K562 (cell line): ENCODE data around the gene CDC20. TPM values are rescaled to one million over a fixed set of nuclear protein-coding genes. Genes with fewer than 3 reads are reported as not detected.

Experiments
- ARID2 ChIP-seq: fragments of 450-650 bp; IDR thresholded peaks from 2 replicates; pipeline ENCODE4 v1.6.1; 2017; ENCODE audit warnings: antibody characterized with exemption, mild to moderate bottlenecking
- HNRNPH1 ChIP-seq: fragments of 200-400 bp; formaldehyde crosslinking; optimal IDR thresholded peaks from 2 replicates; pipeline ENCODE3; 2017; ENCODE audit warnings: low read depth, mild to moderate bottlenecking, low read length, moderate library complexity
- MTA1 ChIP-seq: fragments of 450-650 bp; IDR thresholded peaks from 2 replicates; pipeline ENCODE4 v1.6.1; 2017; ENCODE audit warnings: borderline replicate concordance
- NR4A1 ChIP-seq, 2 experiments: fragments of 250-450 bp in 1 of 2; fragments of 450-650 bp in 1 of 2; sonication (Bioruptor Pico) in 1 of 2; IDR thresholded peaks; 2 replicates each; pipeline versions ENCODE4 v1.4.0 to v1.6.1; 2016 to 2020; ENCODE audit warnings: mild to moderate bottlenecking in 2 of 2, missing compliant biosample characterization in 1 of 2, missing genetic modification characterization in 1 of 2, moderate library complexity in 1 of 2
- PHF8 ChIP-seq: fragments of 200-600 bp; sonication (generic); IDR thresholded peaks from 2 replicates; pipeline ENCODE4 v1.6.1; 2012; ENCODE audit warnings: mixed run types, mild to moderate bottlenecking, inconsistent platforms, low read length, moderate library complexity, borderline replicate concordance
- TEAD1 ChIP-seq, 2 experiments: fragments of 450-650 bp in 1 of 2; sonication (generic) in 1 of 2; formaldehyde crosslinking; IDR thresholded peaks; 2 replicates each; pipeline versions ENCODE4 v1.4.0 to v1.8.0; 2020 to 2022; ENCODE audit warnings: mild to moderate bottlenecking in 2 of 2, missing genetic modification reagents in 1 of 2
- THRAP3 ChIP-seq: fragments of 450-650 bp; IDR thresholded peaks from 2 replicates; pipeline ENCODE4 v1.6.1; 2016; ENCODE audit warnings: mild to moderate bottlenecking, inconsistent platforms, borderline replicate concordance
- ZEB2 ChIP-seq: fragments of 450-650 bp; IDR thresholded peaks from 2 replicates; pipeline ENCODE4 v1.6.1; 2016
- ZNF140 ChIP-seq: fragments of 250-450 bp; sonication (Bioruptor Pico); IDR thresholded peaks from 2 replicates; pipeline ENCODE4 v1.8.0; 2021; ENCODE audit warnings: moderate library complexity, mild to moderate bottlenecking, inconsistent platforms
- ZNF165 ChIP-seq: fragments of 250-450 bp; sonication (Bioruptor Pico); IDR thresholded peaks from 2 replicates; pipeline ENCODE4 v1.4.0; 2020; ENCODE audit warnings: borderline replicate concordance
- ZZZ3 ChIP-seq: fragments of 450-650 bp; IDR thresholded peaks from 2 replicates; pipeline ENCODE4 v1.6.1; 2016; ENCODE audit warnings: antibody characterized with exemption, mild to moderate bottlenecking, moderate library complexity
- polyA plus RNA-seq, 8 experiments: library from polyadenylated mRNA; depleted of rRNA in 4 of 8; stranded (reverse) in 5 of 8; unstranded in 3 of 8; fragments of >200 nt; fragmentation: Nextera tagmentation in 2 of 8; fragmentation: Illumina TruSeq in 1 of 8; extraction: Ambion mirVana in 2 of 8; extraction: Trizol in 1 of 8; gene quantifications; 2 replicates each; pipeline versions ENCODE4 v1.2.1 to v1.2.3, GENCODE V29; 2011 to 2014; ENCODE audit warnings: inconsistent platforms in 1 of 8, missing spikeins in 1 of 8
- total RNA-seq, 7 experiments: library from RNA; depleted of rRNA in 6 of 7; stranded (reverse); fragments of >200 nt in 6 of 7; fragmentation: Illumina TruSeq in 2 of 7; extraction: Trizol in 2 of 7; gene quantifications; 2 replicates each; pipeline versions ENCODE4 v1.2.1 to v1.2.3, GENCODE V29; 2011 to 2021; ENCODE audit warnings: low replicate concordance in 1 of 7
- TF ChIP-seq, protein P1 (sequence below): fragments of 450-650 bp; IDR thresholded peaks from 2 replicates; pipeline ENCODE4 v1.6.1; 2014; ENCODE audit warnings: low read depth, mild to moderate bottlenecking, moderate library complexity, borderline replicate concordance
- TF ChIP-seq, protein P2 (sequence below), 2 experiments: fragments of 450-650 bp; IDR thresholded peaks; 2 replicates each; pipeline ENCODE4 v1.6.1; 2018; ENCODE audit warnings: mild to moderate bottlenecking in 2 of 2, low read depth in 1 of 2; ENCODE audit not compliant: partially characterized antibody in 2 of 2
- TF ChIP-seq, protein P3 (sequence below): fragments of 250-450 bp; sonication (Bioruptor Pico); IDR thresholded peaks from 2 replicates; pipeline ENCODE4 v1.8.0; 2021; ENCODE audit warnings: moderate library complexity, mild to moderate bottlenecking, inconsistent platforms
- TF ChIP-seq, protein P4 (sequence below), 2 experiments: IDR thresholded peaks; 2 replicates each; pipeline ENCODE4 v1.6.1; 2011; ENCODE audit warnings: borderline replicate concordance in 1 of 2, control low read depth in 1 of 2, low read depth in 1 of 2, low read length in 1 of 2, mild to moderate bottlenecking in 1 of 2, mixed read lengths in 1 of 2, moderate library complexity in 1 of 2; ENCODE audit not compliant: insufficient read depth in 1 of 2, insufficient read length in 1 of 2, poor library complexity in 1 of 2, severe bottlenecking in 1 of 2; ENCODE audit errors: extremely low read depth in 1 of 2

Gene CDC20
- total and polyA plus RNA-seq, 9 of the 15 experiments (the other 6 are each of a cell fraction or from before 2014, with no cell fraction given) = 45.2 to 224 (median 121) TPM

DNA sequence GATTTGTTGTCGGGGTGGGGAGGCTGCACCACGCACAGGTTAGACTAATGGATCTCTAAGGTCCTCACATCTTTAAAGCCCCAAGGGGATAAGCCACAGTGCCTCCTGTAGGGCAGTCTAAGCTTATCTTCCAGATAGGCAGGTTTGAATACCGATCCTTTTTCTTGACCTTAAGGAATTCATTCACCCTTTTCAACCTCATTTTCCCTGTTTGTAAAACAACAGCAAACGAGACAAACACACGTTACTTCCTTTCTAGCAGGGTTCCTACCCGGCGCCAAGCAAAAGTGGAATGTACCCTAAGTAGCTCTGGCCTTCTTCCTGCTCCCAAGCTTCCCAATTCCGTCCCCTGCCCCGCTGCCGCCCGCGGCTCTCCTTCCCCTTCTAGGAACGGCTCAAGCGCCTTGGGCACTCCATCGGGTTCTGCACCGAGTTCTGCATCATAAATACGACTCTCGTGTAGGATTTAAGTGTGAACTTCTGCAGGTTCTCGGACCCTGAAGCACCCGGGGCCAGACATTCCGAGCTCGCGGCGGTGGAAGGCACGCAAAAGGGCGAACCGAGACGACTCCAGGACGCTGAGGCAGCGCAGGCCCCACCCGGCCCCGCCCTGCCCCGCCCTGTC lies 548 bp upstream of the CDC20 start (continued):
- TF ChIP-seq, protein P1, sequence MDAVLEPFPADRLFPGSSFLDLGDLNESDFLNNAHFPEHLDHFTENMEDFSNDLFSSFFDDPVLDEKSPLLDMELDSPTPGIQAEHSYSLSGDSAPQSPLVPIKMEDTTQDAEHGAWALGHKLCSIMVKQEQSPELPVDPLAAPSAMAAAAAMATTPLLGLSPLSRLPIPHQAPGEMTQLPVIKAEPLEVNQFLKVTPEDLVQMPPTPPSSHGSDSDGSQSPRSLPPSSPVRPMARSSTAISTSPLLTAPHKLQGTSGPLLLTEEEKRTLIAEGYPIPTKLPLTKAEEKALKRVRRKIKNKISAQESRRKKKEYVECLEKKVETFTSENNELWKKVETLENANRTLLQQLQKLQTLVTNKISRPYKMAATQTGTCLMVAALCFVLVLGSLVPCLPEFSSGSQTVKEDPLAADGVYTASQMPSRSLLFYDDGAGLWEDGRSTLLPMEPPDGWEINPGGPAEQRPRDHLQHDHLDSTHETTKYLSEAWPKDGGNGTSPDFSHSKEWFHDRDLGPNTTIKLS = no peak
- TF ChIP-seq THRAP3 = no peak
- no peak for TF ChIP-seq ZZZ3
- TF ChIP-seq NR4A1 (CRISPR knock-in tag; IDR thresholded peaks at IDR 0.05) = no peak
- 0 out of 2 replicates have a peak, but pooled peaks have one; percentile 30 for TF ChIP-seq NR4A1 (tag; IDR thresholded peaks at IDR 0.05)
- no peak for TF ChIP-seq ZNF165 (CRISPR knock-in tag)
- peak; percentile 84 for TF ChIP-seq PHF8
- peak; percentile 67; the same call in 1 of the 2 replicates for TF ChIP-seq ZEB2
- peak in 1 of 2 experiments; percentile 85; a peak in 3 of 4 replicates for TF ChIP-seq TEAD1 (CRISPR knock-in tag; IDR thresholded peaks at IDR 0.05)
- TF ChIP-seq MTA1 = 0 out of 2 replicates have a peak, but pooled peaks have one; percentile 60
- no peak for TF ChIP-seq HNRNPH1
- TF ChIP-seq ARID2 = peak; percentile 33; the same call in 1 of the 2 replicates
- TF ChIP-seq, protein P2, sequence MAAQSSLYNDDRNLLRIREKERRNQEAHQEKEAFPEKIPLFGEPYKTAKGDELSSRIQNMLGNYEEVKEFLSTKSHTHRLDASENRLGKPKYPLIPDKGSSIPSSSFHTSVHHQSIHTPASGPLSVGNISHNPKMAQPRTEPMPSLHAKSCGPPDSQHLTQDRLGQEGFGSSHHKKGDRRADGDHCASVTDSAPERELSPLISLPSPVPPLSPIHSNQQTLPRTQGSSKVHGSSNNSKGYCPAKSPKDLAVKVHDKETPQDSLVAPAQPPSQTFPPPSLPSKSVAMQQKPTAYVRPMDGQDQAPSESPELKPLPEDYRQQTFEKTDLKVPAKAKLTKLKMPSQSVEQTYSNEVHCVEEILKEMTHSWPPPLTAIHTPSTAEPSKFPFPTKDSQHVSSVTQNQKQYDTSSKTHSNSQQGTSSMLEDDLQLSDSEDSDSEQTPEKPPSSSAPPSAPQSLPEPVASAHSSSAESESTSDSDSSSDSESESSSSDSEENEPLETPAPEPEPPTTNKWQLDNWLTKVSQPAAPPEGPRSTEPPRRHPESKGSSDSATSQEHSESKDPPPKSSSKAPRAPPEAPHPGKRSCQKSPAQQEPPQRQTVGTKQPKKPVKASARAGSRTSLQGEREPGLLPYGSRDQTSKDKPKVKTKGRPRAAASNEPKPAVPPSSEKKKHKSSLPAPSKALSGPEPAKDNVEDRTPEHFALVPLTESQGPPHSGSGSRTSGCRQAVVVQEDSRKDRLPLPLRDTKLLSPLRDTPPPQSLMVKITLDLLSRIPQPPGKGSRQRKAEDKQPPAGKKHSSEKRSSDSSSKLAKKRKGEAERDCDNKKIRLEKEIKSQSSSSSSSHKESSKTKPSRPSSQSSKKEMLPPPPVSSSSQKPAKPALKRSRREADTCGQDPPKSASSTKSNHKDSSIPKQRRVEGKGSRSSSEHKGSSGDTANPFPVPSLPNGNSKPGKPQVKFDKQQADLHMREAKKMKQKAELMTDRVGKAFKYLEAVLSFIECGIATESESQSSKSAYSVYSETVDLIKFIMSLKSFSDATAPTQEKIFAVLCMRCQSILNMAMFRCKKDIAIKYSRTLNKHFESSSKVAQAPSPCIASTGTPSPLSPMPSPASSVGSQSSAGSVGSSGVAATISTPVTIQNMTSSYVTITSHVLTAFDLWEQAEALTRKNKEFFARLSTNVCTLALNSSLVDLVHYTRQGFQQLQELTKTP (IDR thresholded peaks at IDR 0.05; ENCODE audit: low read depth in 1 of 2, partially characterized antibody in 2 of 2) = peak in 1 of 2 experiments; percentile 73
- TF ChIP-seq, protein P3, sequence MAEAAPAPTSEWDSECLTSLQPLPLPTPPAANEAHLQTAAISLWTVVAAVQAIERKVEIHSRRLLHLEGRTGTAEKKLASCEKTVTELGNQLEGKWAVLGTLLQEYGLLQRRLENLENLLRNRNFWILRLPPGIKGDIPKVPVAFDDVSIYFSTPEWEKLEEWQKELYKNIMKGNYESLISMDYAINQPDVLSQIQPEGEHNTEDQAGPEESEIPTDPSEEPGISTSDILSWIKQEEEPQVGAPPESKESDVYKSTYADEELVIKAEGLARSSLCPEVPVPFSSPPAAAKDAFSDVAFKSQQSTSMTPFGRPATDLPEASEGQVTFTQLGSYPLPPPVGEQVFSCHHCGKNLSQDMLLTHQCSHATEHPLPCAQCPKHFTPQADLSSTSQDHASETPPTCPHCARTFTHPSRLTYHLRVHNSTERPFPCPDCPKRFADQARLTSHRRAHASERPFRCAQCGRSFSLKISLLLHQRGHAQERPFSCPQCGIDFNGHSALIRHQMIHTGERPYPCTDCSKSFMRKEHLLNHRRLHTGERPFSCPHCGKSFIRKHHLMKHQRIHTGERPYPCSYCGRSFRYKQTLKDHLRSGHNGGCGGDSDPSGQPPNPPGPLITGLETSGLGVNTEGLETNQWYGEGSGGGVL (CRISPR knock-in tag) = no peak
- TF ChIP-seq ZNF140 = no peak
- TF ChIP-seq, protein P4, sequence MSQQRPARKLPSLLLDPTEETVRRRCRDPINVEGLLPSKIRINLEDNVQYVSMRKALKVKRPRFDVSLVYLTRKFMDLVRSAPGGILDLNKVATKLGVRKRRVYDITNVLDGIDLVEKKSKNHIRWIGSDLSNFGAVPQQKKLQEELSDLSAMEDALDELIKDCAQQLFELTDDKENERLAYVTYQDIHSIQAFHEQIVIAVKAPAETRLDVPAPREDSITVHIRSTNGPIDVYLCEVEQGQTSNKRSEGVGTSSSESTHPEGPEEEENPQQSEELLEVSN (IDR thresholded peaks at IDR 0.05; ENCODE audit: borderline replicate concordance in 1 of 2, extremely low read depth in 1 of 2, insufficient read depth in 1 of 2, insufficient read length in 1 of 2, low read depth in 1 of 2, low read length in 1 of 2, poor library complexity in 1 of 2, severe bottlenecking in 1 of 2) = no peak
